GM19372 (cell line): Measurements from ENCODE around the gene AIF1L.
"Not testable (repeated sequence)": the region's sequence is repeated elsewhere in the genome, so short reads cannot be mapped to it uniquely, and the experiment has no call there.

Experiments used
- ATAC-seq: cut with Tn5 transposase; IDR thresholded peaks from one replicate; pipeline ENCODE4 v1.9.1; 2021; ENCODE audit warnings: mild to moderate bottlenecking, low read depth, moderate library complexity; ENCODE audit not compliant: unreplicated experiment

AIF1L gene

GRCh38 chr9:131097948-131098278 is 1.6 kb downstream of the AIF1L start:
- ATAC-seq = no peak

- no peak for ATAC-seq
Observed at GRCh38 chr9:131098391-131099101, 2.2 kb downstream of the AIF1L start.

GRCh38 chr9:131099102-131099606 is 2.8 kb downstream of the AIF1L start:
- ATAC-seq = no peak

GRCh38 chr9:131099845-131100244 is 3.5 kb downstream of the AIF1L start:
- ATAC-seq = not testable (repeated sequence)

- no peak for ATAC-seq
Observed at GRCh38 chr9:131100445-131100844, 4.1 kb downstream of the AIF1L start.

- ATAC-seq = no peak
Observed at GRCh38 chr9:131101207-131101964, 5.1 kb downstream of the AIF1L start.

GRCh38 chr9:131103024-131103423 is 6.7 kb downstream of the AIF1L start:
- no peak for ATAC-seq

GRCh38 chr9:131103535-131103934 is 7.2 kb downstream of the AIF1L start:
- ATAC-seq = no peak

GRCh38 chr9:131104016-131104740 is 7.8 kb downstream of the AIF1L start:
- no peak for ATAC-seq

- no peak for ATAC-seq
Observed at GRCh38 chr9:131105952-131106351, 9.6 kb downstream of the AIF1L start.

- no peak for ATAC-seq
Observed at GRCh38 chr9:131107760-131108159, 11.4 kb downstream of the AIF1L start.

- ATAC-seq = no peak
Observed at GRCh38 chr9:131111186-131111853, 15.0 kb downstream of the AIF1L start.

- no peak for ATAC-seq
Observed at GRCh38 chr9:131111854-131112311, 15.6 kb downstream of the AIF1L start.

GRCh38 chr9:131112374-131113154 is 16.2 kb downstream of the AIF1L start:
- ATAC-seq = no peak

GRCh38 chr9:131113655-131114054 is 17.3 kb downstream of the AIF1L start:
- no peak for ATAC-seq

- no peak for ATAC-seq
Observed at GRCh38 chr9:131114084-131114535, 17.8 kb downstream of the AIF1L start.

- ATAC-seq = not testable (repeated sequence)
Observed at GRCh38 chr9:131115360-131115742, 19.0 kb downstream of the AIF1L start.

GRCh38 chr9:131116281-131117120 is 20.2 kb downstream of the AIF1L start:
- no peak for ATAC-seq
